ENCODE data around the gene BRIX1. TPM values are rescaled to one million over a fixed set of nuclear protein-coding genes. Genes with fewer than 3 reads are reported as not detected.

The BRIX1 gene
- total RNA-seq, 2 experiments from 2014 or later = 65.3 to 75.6 TPM

- intact Hi-C loops (cut with micrococcal nuclease; ENCODE audit: unreplicated experiment) = no loop called here
- Histone ChIP-seq H3K4me1 (ENCODE audit: insufficient read depth, low read length, poor library complexity, severe bottlenecking) (no peaks in the 10 kb centered on the region), H3K79me2 (ENCODE audit: insufficient read depth, low read depth, low read length) (no peaks in the 10 kb centered on the region; the same call in 1 of the 2 replicates), H2AFZ (ENCODE audit: low read length) (no peak overlapping the region), H3K36me3 (ENCODE audit: insufficient read depth, low read length) (peaks cover 85% of the 10 kb centered on the region), H3K27ac (ENCODE audit: low read depth, low read length, poor library complexity, severe bottlenecking) (no peak overlapping the region), H3K9me2 (ENCODE audit: insufficient read depth, low read length) (no peaks in the 10 kb centered on the region), H3K4me2 (ENCODE audit: low read length) (no peak overlapping the region), H3K9me3 (ENCODE audit: low read length) (no peaks in the 10 kb centered on the region), H4K20me1 (ENCODE audit: insufficient read depth, low read length) (no peaks in the 10 kb centered on the region), H3K4me3 (ENCODE audit: low read depth, low read length, poor library complexity, severe bottlenecking) (no peak overlapping the region)
- BruUV-seq (replicated peaks) = no TSS peak
- ChIA-PET POLR2A (interaction anchor here (0.9 to 1.7 kb wide), 2 partner anchors 9 to 14 kb away, joined by 3 to 6 read pairs; no protein-coding TSS in a partner anchor), CTCF (ENCODE audit: unreplicated experiment) (no interaction called here)
- DNase-seq (ENCODE audit: low spot score) = no peak
- TF ChIP-seq EZH2phosphoT487 (IDR thresholded peaks at IDR 0.05; ENCODE audit: borderline replicate concordance, low read depth, low read length) (no peak), CTCF (conservative IDR thresholded peaks at IDR 0.05; ENCODE audit: low read length) (no peak)
These were observed 28.5 kb downstream of the BRIX1 start for GRCh38 chr5:34944044-34944443.

GRCh38 chr5:34944460-34945047 is 29.0 kb downstream of the BRIX1 start:
- CTCF ChIA-PET (ENCODE audit: unreplicated experiment) = no interaction called here
- H4K20me1 ChIP-seq (ENCODE audit: insufficient read depth, low read length) = no peaks in the 10 kb centered on the region
- no peak overlapping the region for H3K27ac ChIP-seq (ENCODE audit: low read depth, low read length, poor library complexity, severe bottlenecking)
- POLR2A ChIA-PET = interaction anchor here (0.6 to 1.7 kb wide), 3 partner anchors 10 to 57 kb away, joined by 3 to 6 read pairs (median 3); no protein-coding TSS in a partner anchor
- no peak for DNase-seq (ENCODE audit: low spot score)
- H3K79me2 ChIP-seq (ENCODE audit: insufficient read depth, low read depth, low read length) = no peaks in the 10 kb centered on the region; the same call in 1 of the 2 replicates
- intact Hi-C loops (cut with micrococcal nuclease; ENCODE audit: unreplicated experiment) = no loop called here
- no TSS peak for BruUV-seq (replicated peaks)
- peaks cover 85% of the 10 kb centered on the region for H3K36me3 ChIP-seq (ENCODE audit: insufficient read depth, low read length)
- no peak overlapping the region for H3K4me2 ChIP-seq (ENCODE audit: low read length)
- no peak overlapping the region for H3K4me3 ChIP-seq (ENCODE audit: low read depth, low read length, poor library complexity, severe bottlenecking)
- H2AFZ ChIP-seq (ENCODE audit: low read length) = no peak overlapping the region
- H3K4me1 ChIP-seq (ENCODE audit: insufficient read depth, low read length, poor library complexity, severe bottlenecking) = no peaks in the 10 kb centered on the region
- H3K9me2 ChIP-seq (ENCODE audit: insufficient read depth, low read length) = no peaks in the 10 kb centered on the region
- TF ChIP-seq EZH2phosphoT487 (IDR thresholded peaks at IDR 0.05; ENCODE audit: borderline replicate concordance, low read depth, low read length) (no peak), CTCF (conservative IDR thresholded peaks at IDR 0.05; ENCODE audit: low read length) (no peak)
- H3K9me3 ChIP-seq (ENCODE audit: low read length) = no peaks in the 10 kb centered on the region

- no peaks in the 10 kb centered on the region for H3K9me2 ChIP-seq (ENCODE audit: insufficient read depth, low read length)
- H3K4me3 ChIP-seq (ENCODE audit: low read depth, low read length, poor library complexity, severe bottlenecking) = no peak overlapping the region
- no peak overlapping the region for H2AFZ ChIP-seq (ENCODE audit: low read length)
- TF ChIP-seq EZH2phosphoT487 (IDR thresholded peaks at IDR 0.05; ENCODE audit: borderline replicate concordance, low read depth, low read length) = no peak
- TF ChIP-seq CTCF (conservative IDR thresholded peaks at IDR 0.05; ENCODE audit: low read length) = no peak
- no peak overlapping the region for H3K4me2 ChIP-seq (ENCODE audit: low read length)
- ChIA-PET POLR2A (interaction anchor here (0.6 to 1.1 kb wide), 2 partner anchors 27 to 41 kb away, joined by 3 read pairs; no protein-coding TSS in a partner anchor), CTCF (ENCODE audit: unreplicated experiment) (no interaction called here)
- H3K36me3 ChIP-seq (ENCODE audit: insufficient read depth, low read length) = peaks cover 38% of the 10 kb centered on the region
- H3K9me3 ChIP-seq (ENCODE audit: low read length) = no peaks in the 10 kb centered on the region
- no peak for DNase-seq (ENCODE audit: low spot score)
- no peaks in the 10 kb centered on the region for H4K20me1 ChIP-seq (ENCODE audit: insufficient read depth, low read length)
- intact Hi-C loops (cut with micrococcal nuclease; ENCODE audit: unreplicated experiment) = no loop called here
- H3K4me1 ChIP-seq (ENCODE audit: insufficient read depth, low read length, poor library complexity, severe bottlenecking) = no peaks in the 10 kb centered on the region
- no peak overlapping the region for H3K27ac ChIP-seq (ENCODE audit: low read depth, low read length, poor library complexity, severe bottlenecking)
- BruUV-seq (replicated peaks) = no TSS peak
- H3K79me2 ChIP-seq (ENCODE audit: insufficient read depth, low read depth, low read length) = no peaks in the 10 kb centered on the region
These were observed 41.8 kb downstream of the BRIX1 start for GRCh38 chr5:34957321-34957720.
